MCF 10A (cell line): ENCODE measurements around the gene CDKN1C. TPM values are rescaled to one million over a fixed set of nuclear protein-coding genes. Genes with fewer than 3 reads are reported as not detected.

Experiments used
- Bru-seq: library from RNA; stranded (reverse); fragments of 400-500 nt; gene quantifications from one replicate; lab custom pipeline; 2021; lab: Mats Ljungman, UMichigan
- BruChase-seq, 2 experiments: library from RNA; stranded (reverse); fragments of 400-500 nt; gene quantifications; one replicate each; lab custom pipeline; 2021; lab: Mats Ljungman, UMichigan
- BruUV-seq: library from RNA; stranded (reverse); fragments of 400-500 nt; replicated peaks from 2 replicates; lab custom pipeline; 2021; lab: Mats Ljungman, UMichigan
- CTCF ChIA-PET: fragments of 300-600 bp; sonication (Branson Sonifier 250); formaldehyde crosslinking; extraction: SDS; loops from one replicate; lab custom pipeline; 2021; ENCODE audit warnings: antibody characterized with exemption, inconsistent platforms; lab: Yijun Ruan, JAX
- POLR2A ChIA-PET: fragments of 300-600, 350-650 bp; sonication (Branson Sonifier 250); formaldehyde crosslinking; extraction: SDS; loops from one replicate; lab custom pipeline; 2020; ENCODE audit warnings: antibody characterized with exemption, inconsistent platforms; lab: Yijun Ruan, JAX
- DNase-seq: peaks from one replicate; pipeline ENCODE4 v3.0.0-alpha.2; 2018; ENCODE audit not compliant: unreplicated experiment
- H3K27ac Mint-ChIP-seq: one replicate; pipeline ENCODE4 v1.8.0; 2022; ENCODE audit warnings: mild to moderate bottlenecking, low read depth, mixed read lengths; ENCODE audit not compliant: unreplicated experiment
- H3K27me3 Mint-ChIP-seq: one replicate; pipeline ENCODE4 v1.8.0; 2022; ENCODE audit warnings: mixed read lengths; ENCODE audit not compliant: insufficient read depth, unreplicated experiment
- H3K36me3 Mint-ChIP-seq: one replicate; pipeline ENCODE4 v1.8.0; 2022; ENCODE audit warnings: mild to moderate bottlenecking, moderate library complexity, mixed read lengths; ENCODE audit not compliant: insufficient read depth, unreplicated experiment
- H3K4me1 Mint-ChIP-seq: one replicate; pipeline ENCODE4 v1.8.0; 2022; ENCODE audit warnings: mixed read lengths; ENCODE audit not compliant: insufficient read depth, unreplicated experiment
- H3K4me3 Mint-ChIP-seq: one replicate; pipeline ENCODE4 v1.8.0; 2022; ENCODE audit warnings: mild to moderate bottlenecking, moderate library complexity, mixed read lengths; ENCODE audit not compliant: unreplicated experiment
- H3K9me3 Mint-ChIP-seq: one replicate; pipeline ENCODE4 v1.8.0; 2022; ENCODE audit warnings: mixed read lengths; ENCODE audit not compliant: unreplicated experiment
- CTCF ChIP-seq: fragments of 200-600 bp; IDR thresholded peaks from one replicate; pipeline ENCODE4 v1.8.0; 2022; ENCODE audit warnings: antibody characterized with exemption, mild to moderate bottlenecking; ENCODE audit not compliant: unreplicated experiment
- intact Hi-C: fragments of 100-400 bp; cut with micrococcal nuclease; formaldehyde crosslinking; loops from 2 replicates; pipeline ENCODE4 v1.14.1; 2022
- long read RNA-seq: library from polyadenylated mRNA; stranded (forward); transcript quantifications from one replicate; pipeline ENCODE4 v2.0.0, GENCODE V29; 2022
- total RNA-seq: library from RNA; stranded (reverse); gene quantifications from 2 replicates; pipeline ENCODE4 v1.2.3, GENCODE V29; 2022

The CDKN1C gene
- total RNA-seq: 5.7 and 6.9 TPM in 2 replicates
- percentile 38 among the genes with signal in this experiment for Bru-seq, nascent RNA
- BruChase-seq, experiment 1, labeled RNA remaining after a 6-hour chase: percentile 69 among the genes with signal in this experiment
- BruChase-seq, experiment 2, labeled RNA remaining after a 2-hour chase: percentile 51 among the genes with signal in this experiment
- long read RNA-seq, transcript CDKN1C-204 (4 exons, 1,771 nt): major isoform, 6 of 8 reads
- long read RNA-seq, partial matches to known transcripts: 0 of 8 reads
- long read RNA-seq, other reads (novel, unspliced or antisense): 2 of 8 reads

GRCh38 chr11:2885678-2886081 is at the start of gene CDKN1C:
CDKN1C (minus strand) TSS chr11:2885775; CDS start chr11:2885456, 319 bp downstream.
- no TSS peak for BruUV-seq
- peaks cover 7% of the 10 kb centered on the region for H3K36me3 Mint-ChIP-seq
- CTCF ChIA-PET: interaction anchor here (0.6 to 13.1 kb wide), 7 partner anchors 60 to 588 kb away, joined by 3 to 443 read pairs (median 3); no protein-coding TSS in a partner anchor
- H3K4me3 Mint-ChIP-seq: peak within 1 kb of the TSS; percentile 83
- peak within 1 kb of the TSS; percentile 31 for H3K27ac Mint-ChIP-seq
- TF ChIP-seq CTCF: no peak
- no peaks in the 10 kb centered on the region for H3K27me3 Mint-ChIP-seq
- no peaks in the 10 kb centered on the region for H3K4me1 Mint-ChIP-seq
- intact Hi-C loops: loop anchor here (2.0 kb wide), 1 partner anchor 107 kb away; no protein-coding TSS in a partner anchor
- peak; percentile 63 for DNase-seq
- no peaks in the 10 kb centered on the region for H3K9me3 Mint-ChIP-seq
- POLR2A ChIA-PET: interaction anchor here (0.9 to 2.4 kb wide), 2 partner anchors 60 to 352 kb away, joined by 3 to 9 read pairs; no protein-coding TSS in a partner anchor

GRCh38 chr11:2934611-2935239 is 49.1 kb upstream of the CDKN1C start:
- no TSS peak for BruUV-seq
- intact Hi-C loops: loop anchor here (5.0 kb wide), 1 partner anchor 58 kb away; the partner anchor contains the start of gene NAP1L4
- peaks cover 17% of the 10 kb centered on the region for H3K36me3 Mint-ChIP-seq

GRCh38 chr11:2934021-2934550 is 48.5 kb upstream of the CDKN1C start:
- Mint-ChIP-seq H3K9me3 (peaks cover 19% of the 10 kb centered on the region), H3K4me3 (no peak overlapping the region), H3K4me1 (peaks cover 11% of the 10 kb centered on the region), H3K27me3 (no peaks in the 10 kb centered on the region), H3K27ac (peak overlapping the region; percentile 70), H3K36me3 (peaks cover 17% of the 10 kb centered on the region)
- ChIA-PET CTCF (interaction anchor here (0.7 to 2.2 kb wide), 8 partner anchors 9 to 401 kb away, joined by 3 to 10 read pairs (median 4); no protein-coding TSS in a partner anchor), POLR2A (interaction anchor here (0.9 to 2.7 kb wide), 10 partner anchors 9 to 445 kb away, joined by 4 to 13 read pairs (median 6); partner anchors contain the start of genes NAP1L4 and ZNF195)
- DNase-seq: no peak
- TF ChIP-seq CTCF: no peak
- no TSS peak for BruUV-seq
- intact Hi-C loops: loop anchor here (5.0 kb wide), 1 partner anchor 58 kb away; the partner anchor contains the start of gene NAP1L4

More at GRCh38 chr11:2934611-2935239, 49.1 kb upstream of the CDKN1C start:
- no peak overlapping the region for H3K4me3 Mint-ChIP-seq
- no peak for DNase-seq
- no peak for TF ChIP-seq CTCF
- H3K27me3 Mint-ChIP-seq: no peaks in the 10 kb centered on the region
- peaks cover 19% of the 10 kb centered on the region for H3K9me3 Mint-ChIP-seq
- H3K27ac Mint-ChIP-seq: no peak overlapping the region
- H3K4me1 Mint-ChIP-seq: peaks cover 11% of the 10 kb centered on the region
- CTCF ChIA-PET: interaction anchor here (1.9 kb wide), 1 partner anchor 23 kb away, joined by 4 read pairs; no protein-coding TSS in a partner anchor
- POLR2A ChIA-PET: interaction anchor here (0.9 to 2.0 kb wide), 3 partner anchors 9 to 179 kb away, joined by 4 to 12 read pairs (median 10); a partner anchor contains a TSS
